ENCODE results near the gene GALNT5.

DNA sequence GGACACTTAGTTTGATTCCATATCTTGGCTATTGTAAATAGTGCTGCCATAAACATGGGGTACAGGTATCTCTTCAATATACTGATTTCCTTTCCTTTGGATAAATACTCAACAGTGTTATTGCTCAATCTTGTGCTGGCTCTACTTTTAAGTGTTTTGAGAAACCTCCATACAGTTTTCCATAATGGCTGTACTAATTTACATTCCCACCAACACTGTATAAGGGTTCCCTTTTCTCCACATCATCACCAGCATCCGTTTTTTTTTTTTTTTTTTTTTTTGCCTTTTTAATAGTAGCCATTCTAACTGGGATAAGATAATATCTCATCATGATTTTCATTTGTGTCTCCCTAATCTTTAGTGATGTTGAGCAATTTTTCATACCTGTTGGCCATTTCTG is 29.9 kb upstream of the GALNT5 start:
- TF ChIP-seq, protein P1, sequence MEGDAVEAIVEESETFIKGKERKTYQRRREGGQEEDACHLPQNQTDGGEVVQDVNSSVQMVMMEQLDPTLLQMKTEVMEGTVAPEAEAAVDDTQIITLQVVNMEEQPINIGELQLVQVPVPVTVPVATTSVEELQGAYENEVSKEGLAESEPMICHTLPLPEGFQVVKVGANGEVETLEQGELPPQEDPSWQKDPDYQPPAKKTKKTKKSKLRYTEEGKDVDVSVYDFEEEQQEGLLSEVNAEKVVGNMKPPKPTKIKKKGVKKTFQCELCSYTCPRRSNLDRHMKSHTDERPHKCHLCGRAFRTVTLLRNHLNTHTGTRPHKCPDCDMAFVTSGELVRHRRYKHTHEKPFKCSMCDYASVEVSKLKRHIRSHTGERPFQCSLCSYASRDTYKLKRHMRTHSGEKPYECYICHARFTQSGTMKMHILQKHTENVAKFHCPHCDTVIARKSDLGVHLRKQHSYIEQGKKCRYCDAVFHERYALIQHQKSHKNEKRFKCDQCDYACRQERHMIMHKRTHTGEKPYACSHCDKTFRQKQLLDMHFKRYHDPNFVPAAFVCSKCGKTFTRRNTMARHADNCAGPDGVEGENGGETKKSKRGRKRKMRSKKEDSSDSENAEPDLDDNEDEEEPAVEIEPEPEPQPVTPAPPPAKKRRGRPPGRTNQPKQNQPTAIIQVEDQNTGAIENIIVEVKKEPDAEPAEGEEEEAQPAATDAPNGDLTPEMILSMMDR (IDR thresholded peaks at IDR 0.05) = no peak
- TF ChIP-seq, protein P2, sequence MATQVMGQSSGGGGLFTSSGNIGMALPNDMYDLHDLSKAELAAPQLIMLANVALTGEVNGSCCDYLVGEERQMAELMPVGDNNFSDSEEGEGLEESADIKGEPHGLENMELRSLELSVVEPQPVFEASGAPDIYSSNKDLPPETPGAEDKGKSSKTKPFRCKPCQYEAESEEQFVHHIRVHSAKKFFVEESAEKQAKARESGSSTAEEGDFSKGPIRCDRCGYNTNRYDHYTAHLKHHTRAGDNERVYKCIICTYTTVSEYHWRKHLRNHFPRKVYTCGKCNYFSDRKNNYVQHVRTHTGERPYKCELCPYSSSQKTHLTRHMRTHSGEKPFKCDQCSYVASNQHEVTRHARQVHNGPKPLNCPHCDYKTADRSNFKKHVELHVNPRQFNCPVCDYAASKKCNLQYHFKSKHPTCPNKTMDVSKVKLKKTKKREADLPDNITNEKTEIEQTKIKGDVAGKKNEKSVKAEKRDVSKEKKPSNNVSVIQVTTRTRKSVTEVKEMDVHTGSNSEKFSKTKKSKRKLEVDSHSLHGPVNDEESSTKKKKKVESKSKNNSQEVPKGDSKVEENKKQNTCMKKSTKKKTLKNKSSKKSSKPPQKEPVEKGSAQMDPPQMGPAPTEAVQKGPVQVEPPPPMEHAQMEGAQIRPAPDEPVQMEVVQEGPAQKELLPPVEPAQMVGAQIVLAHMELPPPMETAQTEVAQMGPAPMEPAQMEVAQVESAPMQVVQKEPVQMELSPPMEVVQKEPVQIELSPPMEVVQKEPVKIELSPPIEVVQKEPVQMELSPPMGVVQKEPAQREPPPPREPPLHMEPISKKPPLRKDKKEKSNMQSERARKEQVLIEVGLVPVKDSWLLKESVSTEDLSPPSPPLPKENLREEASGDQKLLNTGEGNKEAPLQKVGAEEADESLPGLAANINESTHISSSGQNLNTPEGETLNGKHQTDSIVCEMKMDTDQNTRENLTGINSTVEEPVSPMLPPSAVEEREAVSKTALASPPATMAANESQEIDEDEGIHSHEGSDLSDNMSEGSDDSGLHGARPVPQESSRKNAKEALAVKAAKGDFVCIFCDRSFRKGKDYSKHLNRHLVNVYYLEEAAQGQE (IDR thresholded peaks at IDR 0.05; ENCODE audit: insufficient read depth in 1 of 2, low read depth in 2 of 2, low read length in 1 of 2) = no peak
- TF ChIP-seq POLR2AphosphoS5 (IDR thresholded peaks at IDR 0.05; ENCODE audit: low read depth, low read length) = no peak

Data from Panc1 (cell line).